ENCODE data around the gene GALNT6. TPM values are rescaled to one million over a fixed set of nuclear protein-coding genes. Genes with fewer than 3 reads are reported as not detected.

GALNT6 gene
- total and polyA plus RNA-seq, 2 donors (not counting 3 experiments of a cell fraction or from before 2014, with no cell fraction given) = 18.7 to 39.2 TPM

GRCh38 chr12:51334764-51335163 lies 56.4 kb downstream of the GALNT6 start:
- no peaks in the 10 kb centered on the region for H3K9me3 ChIP-seq (replicated peaks; ENCODE audit: control insufficient read depth, insufficient read depth, low read length)
- TF ChIP-seq JUN (IDR thresholded peaks at IDR 0.05; ENCODE audit: borderline replicate concordance, insufficient read depth, insufficient read length, low read depth) = no peak
- no peak for TF ChIP-seq GATA2 (IDR thresholded peaks at IDR 0.05; ENCODE audit: insufficient read depth, insufficient read length, low read depth, low read length)
- no peak for TF ChIP-seq POLR2A (IDR thresholded peaks at IDR 0.05; ENCODE audit: low read depth, low read length)
- TF ChIP-seq MYC (IDR thresholded peaks at IDR 0.05; ENCODE audit: low read depth, low read length) = no peak
- TF ChIP-seq MAX (IDR thresholded peaks at IDR 0.05; ENCODE audit: insufficient read depth, insufficient read length) = no peak
- no peak for TF ChIP-seq CTCF (IDR thresholded peaks at IDR 0.05; ENCODE audit: extremely low read depth in 1 of 2, insufficient read depth in 1 of 2, low read depth in 1 of 2, low read length in 2 of 2)
- no peak for TF ChIP-seq POLR2AphosphoS5 (IDR thresholded peaks at IDR 0.05; ENCODE audit: insufficient read depth, low read depth, low read length)
- no peak for TF ChIP-seq FOS (IDR thresholded peaks at IDR 0.05; ENCODE audit: borderline replicate concordance, insufficient read depth, low read length)
- TF ChIP-seq EZH2 (IDR thresholded peaks at IDR 0.05; ENCODE audit: borderline replicate concordance, low read depth, low read length, severe bottlenecking) = no peak
- BruUV-seq (replicated peaks) = no TSS peak
- no peaks in the 10 kb centered on the region for H3K27me3 ChIP-seq (ENCODE audit: control insufficient read depth in 2 of 2, insufficient read depth in 2 of 2, low read length in 2 of 2)
- H3K4me3 ChIP-seq (replicated peaks in 1 of 3; ENCODE audit: insufficient read depth in 1 of 3, low read depth in 1 of 3, low read length in 3 of 3) = no peak overlapping the region
- H3K4me2 ChIP-seq (ENCODE audit: insufficient read depth, low read length) = no peak overlapping the region
- ChIA-PET POLR2A (no interaction called here), CTCF (interaction anchor here (0.9 to 1.0 kb wide), 2 partner anchors 37 to 194 kb away, joined by 3 read pairs; no protein-coding TSS in a partner anchor)
- H2AFZ ChIP-seq (ENCODE audit: low read depth, low read length) = no peak overlapping the region
- H3K9ac ChIP-seq (replicated peaks; ENCODE audit: extremely low read depth, insufficient read depth, low read length) = no peak overlapping the region
- intact Hi-C loops (cut with micrococcal nuclease) (no loop called here), dilution Hi-C loops (cut with MboI; ENCODE audit: extremely low pct_ligation_motif_present, low sequenced_read_pairs) (no loop called here)
- DNase-seq (ENCODE audit: low read depth, low spot score) (no peak), FAIRE-seq (no peak)
- H3K9me1 ChIP-seq (replicated peaks; ENCODE audit: control insufficient read depth, extremely low read depth, insufficient read depth, low read length) = no peaks in the 10 kb centered on the region
- no peaks in the 10 kb centered on the region for H4K20me1 ChIP-seq (replicated peaks; ENCODE audit: control insufficient read depth, extremely low read depth, insufficient read depth, low read length)
- no peaks in the 10 kb centered on the region for H3K79me2 ChIP-seq (ENCODE audit: control insufficient read depth, insufficient read depth, low read length)
- no peak overlapping the region for H3K27ac ChIP-seq (ENCODE audit: insufficient read depth, low read depth, low read length)
- H3K36me3 ChIP-seq (ENCODE audit: control insufficient read depth in 2 of 2, extremely low read depth in 1 of 2, insufficient read depth in 2 of 2, low read length in 2 of 2) = no peaks in the 10 kb centered on the region
- H3K4me1 ChIP-seq (ENCODE audit: control insufficient read depth, extremely low read depth, insufficient read depth, low read length) = no peaks in the 10 kb centered on the region
